K562 (cell line): Measurements from ENCODE around the gene ZNF488. TPM values are rescaled to one million over a fixed set of nuclear protein-coding genes. Genes with fewer than 3 reads are reported as not detected.

Source experiments
- ARNT ChIP-seq, 2 experiments: fragments of 450-650 bp; IDR thresholded peaks; 2 replicates each; pipeline ENCODE4 v1.6.1; 2016; ENCODE audit warnings: mild to moderate bottlenecking in 1 of 2
- CCNT2 ChIP-seq: IDR thresholded peaks from 2 replicates; pipeline ENCODE4 v1.6.1; 2011; ENCODE audit warnings: borderline replicate concordance, low read depth, mild to moderate bottlenecking, moderate library complexity, mixed read lengths, low read length; ENCODE audit not compliant: insufficient read length; ENCODE audit errors: extremely low read depth
- CTBP1 ChIP-seq: fragments of 450-650 bp; IDR thresholded peaks from 2 replicates; pipeline ENCODE4 v1.6.1; 2016; ENCODE audit warnings: borderline replicate concordance
- FOSL1 ChIP-seq: fragments of 200-800 bp; sonication (Bioruptor generic); conservative IDR thresholded peaks from 2 replicates; pipeline ENCODE4 v1.6.1; 2016; ENCODE audit warnings: missing genetic modification characterization, missing compliant biosample characterization
- GATAD2A ChIP-seq: fragments of 450-650 bp; IDR thresholded peaks from 2 replicates; pipeline ENCODE4 v1.6.1; 2017
- JUN ChIP-seq, 2 experiments: sonication (generic) in 1 of 2; formaldehyde crosslinking in 1 of 2; IDR thresholded peaks; 2 replicates each; pipeline versions ENCODE4 v1.6.1 to v1.8.0; 2012 to 2022; ENCODE audit warnings: borderline replicate concordance in 2 of 2, mild to moderate bottlenecking in 2 of 2, improper control_type of control experiment in 1 of 2, low read depth in 1 of 2, low read length in 1 of 2, missing genetic modification reagents in 1 of 2
- MBD1 ChIP-seq: fragments of 250-450 bp; sonication (Bioruptor Pico); IDR thresholded peaks from 2 replicates; pipeline ENCODE4 v1.8.0; 2022; ENCODE audit warnings: inconsistent platforms
- NFXL1 ChIP-seq: fragments of 450-650 bp; formaldehyde crosslinking; IDR thresholded peaks from 2 replicates; pipeline ENCODE4 v1.4.0; 2021; ENCODE audit warnings: mild to moderate bottlenecking
- NONO ChIP-seq, 2 experiments: fragments of 200-400 bp in 1 of 2; fragments of 450-650 bp in 1 of 2; formaldehyde crosslinking in 1 of 2; IDR thresholded peaks; 2 replicates each; pipeline ENCODE4 v1.6.1; 2017; ENCODE audit warnings: low read depth in 2 of 2, mild to moderate bottlenecking in 2 of 2, moderate library complexity in 2 of 2, low read length in 1 of 2
- PHF21A ChIP-seq: fragments of 450-650 bp; IDR thresholded peaks from 2 replicates; pipeline ENCODE4 v1.6.1; 2017; ENCODE audit warnings: low read depth, borderline replicate concordance
- RBFOX2 ChIP-seq: fragments of 200-400 bp; formaldehyde crosslinking; IDR thresholded peaks from 2 replicates; pipeline ENCODE4 v1.6.1; 2017; ENCODE audit warnings: low read depth, mild to moderate bottlenecking, low read length, moderate library complexity
- RBM39 ChIP-seq: fragments of 200-400 bp; formaldehyde crosslinking; optimal IDR thresholded peaks from 2 replicates; pipeline ENCODE3; 2018; ENCODE audit warnings: low read depth, low read length
- TBL1XR1 ChIP-seq, 2 experiments: IDR thresholded peaks; 2 replicates each; pipeline ENCODE4 v1.6.1; 2012; ENCODE audit warnings: improper control_type of control experiment in 2 of 2, low read length in 2 of 2, mild to moderate bottlenecking in 1 of 2
- TCF15 ChIP-seq: fragments of 250-450 bp; sonication (Bioruptor Pico); IDR thresholded peaks from 2 replicates; pipeline ENCODE4 v1.8.0; 2022; ENCODE audit warnings: moderate library complexity, mild to moderate bottlenecking, inconsistent platforms
- UBTF ChIP-seq, 2 experiments: IDR thresholded peaks; 2 replicates each; pipeline ENCODE4 v1.6.1; 2012; ENCODE audit warnings: improper control_type of control experiment in 2 of 2, low read depth in 2 of 2, low read length in 2 of 2, borderline replicate concordance in 1 of 2
- ZNF134 ChIP-seq: fragments of 250-450 bp; sonication (Bioruptor Pico); conservative IDR thresholded peaks from 2 replicates; pipeline ENCODE4 v1.4.0; 2020
- ZNF592 ChIP-seq: fragments of 450-650 bp; IDR thresholded peaks from 2 replicates; pipeline ENCODE4 v1.6.1; 2017; ENCODE audit warnings: antibody characterized with exemption, mild to moderate bottlenecking
- ZNF76 ChIP-seq: fragments of 250-450 bp; sonication (Bioruptor Pico); IDR thresholded peaks from 2 replicates; pipeline ENCODE4 v1.4.0; 2020; ENCODE audit warnings: mild to moderate bottlenecking, moderate library complexity, borderline replicate concordance
- polyA plus RNA-seq, 8 experiments: library from polyadenylated mRNA; depleted of rRNA in 4 of 8; stranded (reverse) in 5 of 8; unstranded in 3 of 8; fragments of >200 nt; fragmentation: Nextera tagmentation in 2 of 8; fragmentation: Illumina TruSeq in 1 of 8; extraction: Ambion mirVana in 2 of 8; extraction: Trizol in 1 of 8; gene quantifications; 2 replicates each; pipeline versions ENCODE4 v1.2.1 to v1.2.3, GENCODE V29; 2011 to 2014; ENCODE audit warnings: inconsistent platforms in 1 of 8, missing spikeins in 1 of 8
- total RNA-seq, 7 experiments: library from RNA; depleted of rRNA in 6 of 7; stranded (reverse); fragments of >200 nt in 6 of 7; fragmentation: Illumina TruSeq in 2 of 7; extraction: Trizol in 2 of 7; gene quantifications; 2 replicates each; pipeline versions ENCODE4 v1.2.1 to v1.2.3, GENCODE V29; 2011 to 2021; ENCODE audit warnings: low replicate concordance in 1 of 7

The ZNF488 gene
- total and polyA plus RNA-seq, 9 of the 15 experiments (the other 6 are each of a cell fraction or from before 2014, with no cell fraction given), result 0.03 to 0.09 (median 0.05) TPM; not detected in 3

GRCh38 chr10:47326927-47327330, 57.2 kb downstream of the ZNF488 start (continued):
- TF ChIP-seq FOSL1 (tag) (0 out of 2 replicates have a peak, but pooled peaks have one; percentile 18), RBM39 (no peak), NONO (IDR thresholded peaks at IDR 0.05; ENCODE audit: low read depth in 2 of 2, low read length in 1 of 2) (no peak), PHF21A (0 out of 2 replicates have a peak, but pooled peaks have one; percentile 48), JUN (IDR thresholded peaks at IDR 0.05; ENCODE audit: borderline replicate concordance, low read depth, low read length) (0 out of 2 replicates have a peak, but pooled peaks have one; percentile 9), JUN (CRISPR knock-in tag; IDR thresholded peaks at IDR 0.05; ENCODE audit: borderline replicate concordance) (no peak), TCF15 (CRISPR knock-in tag) (0 out of 2 replicates have a peak, but pooled peaks have one; percentile 25), ZNF76 (CRISPR knock-in tag) (peak; percentile 79; the same call in 1 of the 2 replicates), GATAD2A (peak; percentile 52; the same call in 1 of the 2 replicates), UBTF (IDR thresholded peaks at IDR 0.05; ENCODE audit: borderline replicate concordance in 1 of 2, low read depth in 2 of 2, low read length in 2 of 2) (peak; percentile 42 to 80; a peak in 3 of 4 replicates), MBD1 (CRISPR knock-in tag) (no peak), NFXL1 (no peak), ZNF134 (CRISPR knock-in tag) (0 out of 2 replicates have a peak, but pooled peaks have one; percentile 31), TBL1XR1 (IDR thresholded peaks at IDR 0.05; ENCODE audit: low read length in 2 of 2) (no peak), CTBP1 (peak; percentile 59; the same call in 1 of the 2 replicates), RBFOX2 (peak; percentile 47), CCNT2 (peak; percentile 55), ARNT (IDR thresholded peaks at IDR 0.05) (peak in 1 of 2 experiments; percentile 26; a peak in 1 of 4 replicates), ZNF592 (peak; percentile 92)
